ENCODE measurements around the gene MRPL12.

- TF ChIP-seq POLR2A (IDR thresholded peaks at IDR 0.05) (no peak), POLR2AphosphoS5 (IDR thresholded peaks at IDR 0.05) (no peak), CTCF (IDR thresholded peaks at IDR 0.05 in 8 of 11, conservative IDR thresholded peaks at IDR 0.05 in 3 of 11) (no peak)
Measured at GRCh38 chr17:81705518-81706231, 2.5 kb downstream of the MRPL12 start.
